Mucosa of descending colon (tissue), 3 donors: ENCODE data around the gene SERINC4. TPM values are rescaled to one million over a fixed set of nuclear protein-coding genes. Genes with fewer than 3 reads are reported as not detected.
A peak's percentile ranks its signal among the peaks of the same experiment; 100 is the strongest.

Source experiments
- ATAC-seq: fragments of 200-7000 bp; cut with Tn5 transposase; one replicate; pipeline ENCODE4 v1.9.1; 2020; ENCODE audit warnings: mild to moderate bottlenecking, moderate library complexity
- DNase-seq, 3 donors: peaks; one replicate each; pipeline ENCODE4 v3.0.0-alpha.2; 2020
- H3K36me3 ChIP-seq: fragments of 200-600 bp; one replicate; pipeline ENCODE4 v1.8.0; 2021; ENCODE audit warnings: low read depth, mild to moderate bottlenecking
- H3K4me1 ChIP-seq: fragments of 200-600 bp; one replicate; pipeline ENCODE4 v1.8.0; 2021; ENCODE audit warnings: low read depth, mild to moderate bottlenecking
- H3K4me3 ChIP-seq: fragments of 200-600 bp; one replicate; pipeline ENCODE4 v1.8.0; 2021; ENCODE audit warnings: mild to moderate bottlenecking
- H3K9me3 ChIP-seq: fragments of 200-600 bp; one replicate; pipeline ENCODE4 v1.8.0; 2021; ENCODE audit warnings: mild to moderate bottlenecking
- CTCF ChIP-seq: fragments of 200-600 bp; IDR thresholded peaks from one replicate; pipeline ENCODE4 v1.8.0; 2022; ENCODE audit warnings: antibody characterized with exemption, mild to moderate bottlenecking
- intact Hi-C, 2 donors: fragments of 100-400 bp; cut with DNase I in 1 of 2; cut with micrococcal nuclease in 1 of 2; formaldehyde crosslinking; loops; one replicate each; pipeline versions ENCODE4 v1.11.0 to v1.11.1; 2022; cut with DNase I, micrococcal nuclease
- total RNA-seq, 3 donors: library from RNA; stranded (reverse); fragmentation: NEBNext Ultra II Directional in 2 of 3; extraction: Animal tissue kit (Norgen Biotek cat#: 25700) in 2 of 3; gene quantifications; one replicate each; pipeline versions ENCODE4 v1.2.1 to v1.2.4, GENCODE V29; 2021 to 2023
- donor health status: DM: no; HTN: no; CAD: no; lungs with moderate emphysema.
- donor health status: DM: no; HTN: no; CAD: no.
- donor health status: DM: no; HTN: yes; CAD: no.

The SERINC4 gene
- total RNA-seq, 3 donors from 2014 or later: 0.16 to 0.52 (median 0.29) TPM

GRCh38 chr15:43792761-43793476 lies 7.1 kb downstream of the SERINC4 start:
- intact Hi-C loops: no loop called here
- DNase-seq: peak; percentile 70 to 72 (median 71)
- H3K4me1 ChIP-seq: peaks cover 42% of the 10 kb centered on the region

GRCh38 chr15:43791993-43792760 lies 7.8 kb downstream of the SERINC4 start, which contains the start of gene SERF2:
SERF2 (plus strand) TSS chr15:43792320; CDS start chr15:43792377, 57 bp downstream.
- H3K36me3 ChIP-seq: peaks cover 3% of the 10 kb centered on the region
- H3K4me3 ChIP-seq: peak within 1 kb of the TSS; percentile 96
- DNase-seq: peak; percentile 100
- H3K4me1 ChIP-seq: peaks cover 35% of the 10 kb centered on the region
- peak; percentile 95 for ATAC-seq
- H3K9me3 ChIP-seq: no peaks in the 10 kb centered on the region
- intact Hi-C loops: no loop called here
- no peak for TF ChIP-seq CTCF

More at GRCh38 chr15:43792761-43793476, 7.1 kb downstream of the SERINC4 start:
- Histone ChIP-seq H3K4me3 (peak overlapping the region; percentile 96), H3K9me3 (no peaks in the 10 kb centered on the region), H3K36me3 (peaks cover 3% of the 10 kb centered on the region)
- no peak for TF ChIP-seq CTCF
- peak; percentile 49 for ATAC-seq

GRCh38 chr15:43789409-43789808 lies 10.6 kb downstream of the SERINC4 start:
- DNase-seq (no peak), ATAC-seq (no peak)
- peaks cover 11% of the 10 kb centered on the region for H3K4me1 ChIP-seq
- no peak overlapping the region for H3K4me3 ChIP-seq
- TF ChIP-seq CTCF: no peak
- H3K9me3 ChIP-seq: no peaks in the 10 kb centered on the region
- H3K36me3 ChIP-seq: peaks cover 3% of the 10 kb centered on the region
- intact Hi-C loops: no loop called here

- H3K36me3 ChIP-seq: no peaks in the 10 kb centered on the region
- no peak for TF ChIP-seq CTCF
- ATAC-seq (no peak), DNase-seq (no peak)
- peaks cover 3% of the 10 kb centered on the region for H3K4me1 ChIP-seq
- intact Hi-C loops: no loop called here
- H3K4me3 ChIP-seq: no peak overlapping the region
- H3K9me3 ChIP-seq: no peaks in the 10 kb centered on the region
Measured at GRCh38 chr15:43779016-43779415, 21.0 kb downstream of the SERINC4 start.

- H3K9me3 ChIP-seq: no peaks in the 10 kb centered on the region
- H3K4me1 ChIP-seq: peaks cover 3% of the 10 kb centered on the region
- no peaks in the 10 kb centered on the region for H3K36me3 ChIP-seq
- peak; percentile 88 for TF ChIP-seq CTCF
- ATAC-seq (peak; percentile 73), DNase-seq (peak; percentile 87 to 91 (median 88))
- intact Hi-C loops: no loop called here
- H3K4me3 ChIP-seq: peak overlapping the region; percentile 45
Measured at GRCh38 chr15:43777267-43777914, 22.6 kb downstream of the SERINC4 start.
